Measurements from ENCODE around the gene THOC5.

The THOC5 gene

DNA sequence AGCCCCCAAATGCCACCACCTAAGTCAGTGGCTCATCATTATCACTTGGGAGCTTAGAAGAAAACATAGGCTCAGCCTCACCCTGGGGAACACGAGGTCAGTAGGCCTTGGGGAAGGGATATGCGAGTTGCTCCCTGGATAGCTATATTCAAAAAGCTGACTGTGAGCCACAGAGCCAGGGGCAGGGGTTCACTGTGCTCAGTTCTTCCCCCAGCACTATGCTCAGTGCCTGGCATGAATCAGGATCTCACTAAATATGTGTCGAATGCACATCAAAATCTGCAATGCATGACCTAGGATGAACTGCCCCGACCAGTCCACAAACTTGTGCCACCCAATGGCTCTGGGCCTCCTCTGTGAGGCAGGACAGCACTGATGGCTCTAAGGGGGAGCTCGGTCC lies 35.1 kb downstream of the THOC5 start:
- TF ChIP-seq, protein P1, sequence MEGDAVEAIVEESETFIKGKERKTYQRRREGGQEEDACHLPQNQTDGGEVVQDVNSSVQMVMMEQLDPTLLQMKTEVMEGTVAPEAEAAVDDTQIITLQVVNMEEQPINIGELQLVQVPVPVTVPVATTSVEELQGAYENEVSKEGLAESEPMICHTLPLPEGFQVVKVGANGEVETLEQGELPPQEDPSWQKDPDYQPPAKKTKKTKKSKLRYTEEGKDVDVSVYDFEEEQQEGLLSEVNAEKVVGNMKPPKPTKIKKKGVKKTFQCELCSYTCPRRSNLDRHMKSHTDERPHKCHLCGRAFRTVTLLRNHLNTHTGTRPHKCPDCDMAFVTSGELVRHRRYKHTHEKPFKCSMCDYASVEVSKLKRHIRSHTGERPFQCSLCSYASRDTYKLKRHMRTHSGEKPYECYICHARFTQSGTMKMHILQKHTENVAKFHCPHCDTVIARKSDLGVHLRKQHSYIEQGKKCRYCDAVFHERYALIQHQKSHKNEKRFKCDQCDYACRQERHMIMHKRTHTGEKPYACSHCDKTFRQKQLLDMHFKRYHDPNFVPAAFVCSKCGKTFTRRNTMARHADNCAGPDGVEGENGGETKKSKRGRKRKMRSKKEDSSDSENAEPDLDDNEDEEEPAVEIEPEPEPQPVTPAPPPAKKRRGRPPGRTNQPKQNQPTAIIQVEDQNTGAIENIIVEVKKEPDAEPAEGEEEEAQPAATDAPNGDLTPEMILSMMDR (conservative IDR thresholded peaks at IDR 0.05; ENCODE audit: low read length), result no peak
- no peak overlapping the region for H3K4me3 ChIP-seq (ENCODE audit: low read length)
- DNase-seq (ENCODE audit: low read depth), result no peak

DNA sequence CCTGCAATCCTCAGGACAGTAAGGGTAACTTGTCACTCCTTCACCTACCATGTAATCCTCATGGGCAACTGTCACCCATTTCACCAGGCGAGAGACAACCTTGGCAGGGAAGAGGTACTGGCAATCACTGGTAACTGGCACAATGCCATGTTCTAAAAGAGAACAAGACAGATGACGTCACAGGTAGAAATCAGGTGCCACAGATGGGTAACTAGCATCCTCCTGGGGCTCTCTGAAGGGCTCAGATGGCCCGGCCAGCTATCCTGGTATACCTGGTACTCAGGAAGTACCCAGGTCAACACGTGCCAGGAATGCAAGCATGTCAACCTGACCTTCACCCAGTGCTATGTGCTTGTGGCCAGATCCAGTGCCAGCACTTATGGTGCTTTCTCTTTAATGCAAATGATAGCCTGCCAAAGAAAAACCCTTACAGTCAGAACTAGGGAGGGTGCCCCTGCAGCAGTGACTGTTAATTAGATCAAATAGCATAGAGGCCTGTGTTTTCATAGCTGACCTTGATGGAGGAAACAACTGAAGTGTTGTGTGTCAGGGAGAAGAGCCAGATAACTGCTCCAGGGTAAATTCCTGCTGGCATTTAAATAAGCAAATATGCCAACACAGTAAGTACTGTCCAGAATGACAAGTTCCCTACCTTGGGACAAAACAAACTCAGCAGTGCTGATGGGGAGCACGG lies 36.2 kb downstream of the THOC5 start:
- no peak for DNase-seq (ENCODE audit: low read depth)
- no peak overlapping the region for H3K4me3 ChIP-seq (ENCODE audit: low read length)
- TF ChIP-seq, protein P1 (conservative IDR thresholded peaks at IDR 0.05; ENCODE audit: low read length), result no peak

DNA sequence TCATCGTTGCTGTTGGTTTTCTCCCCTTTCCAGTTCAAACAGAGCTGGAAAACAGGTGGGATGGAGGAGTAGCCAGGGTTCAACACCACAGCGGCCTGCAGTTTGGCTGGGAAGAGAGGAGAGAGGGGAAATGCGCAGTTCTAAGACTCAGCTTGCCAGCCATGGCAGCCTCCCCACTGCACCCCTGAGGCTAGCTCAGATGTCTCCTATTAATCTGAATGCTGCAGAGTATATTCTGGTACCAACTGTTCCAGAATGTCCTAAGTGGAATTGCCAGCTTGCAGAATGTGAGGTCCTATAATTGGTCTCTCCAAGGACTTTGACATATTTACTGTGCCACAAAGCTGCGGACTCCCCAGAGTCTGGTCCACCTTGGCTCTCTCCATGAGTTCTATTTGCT lies 41.5 kb downstream of the THOC5 start:
- TF ChIP-seq, protein P1 (conservative IDR thresholded peaks at IDR 0.05; ENCODE audit: low read length), result no peak
- no peak overlapping the region for H3K4me3 ChIP-seq (ENCODE audit: low read length)
- no peak for DNase-seq (ENCODE audit: low read depth)

DNA sequence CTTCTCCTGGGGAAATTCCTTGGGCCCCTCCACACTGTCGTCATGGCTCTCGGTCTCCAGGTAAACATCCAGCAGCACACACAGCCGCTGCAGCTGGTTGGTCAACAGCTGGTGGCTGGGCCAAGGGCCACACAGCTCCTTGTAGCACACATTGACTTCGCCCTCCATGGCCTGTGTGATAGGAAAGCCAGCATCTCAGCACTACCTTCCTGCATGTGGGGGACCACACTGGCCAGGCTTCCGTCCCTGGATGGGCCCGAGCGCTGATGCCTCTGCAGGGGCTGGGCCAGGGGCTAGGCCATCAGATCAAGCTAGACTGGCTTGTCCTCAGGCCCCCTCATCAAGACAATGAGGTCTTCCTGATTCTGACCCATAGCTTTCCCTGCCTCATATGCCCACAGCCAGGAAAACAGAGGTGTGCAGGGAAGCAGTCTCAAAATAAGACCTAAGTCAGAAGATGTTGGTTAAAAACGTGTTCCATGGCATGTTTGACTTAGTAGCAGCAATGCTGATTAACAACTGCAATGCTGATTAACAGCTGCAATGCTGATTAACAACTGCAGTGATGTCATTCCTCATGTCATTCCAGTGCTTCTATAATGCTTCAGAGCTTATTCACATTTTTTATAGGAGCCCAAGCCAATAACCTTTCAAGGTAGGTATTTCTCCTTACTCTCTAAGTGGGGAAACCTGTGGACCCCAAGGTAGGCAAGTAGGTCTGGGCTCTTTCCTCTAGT lies 42.3 kb downstream of the THOC5 start:
- TF ChIP-seq, protein P1 (conservative IDR thresholded peaks at IDR 0.05; ENCODE audit: low read length), result no peak
- DNase-seq (ENCODE audit: low read depth), result no peak
- no peak overlapping the region for H3K4me3 ChIP-seq (ENCODE audit: low read length)

DNA sequence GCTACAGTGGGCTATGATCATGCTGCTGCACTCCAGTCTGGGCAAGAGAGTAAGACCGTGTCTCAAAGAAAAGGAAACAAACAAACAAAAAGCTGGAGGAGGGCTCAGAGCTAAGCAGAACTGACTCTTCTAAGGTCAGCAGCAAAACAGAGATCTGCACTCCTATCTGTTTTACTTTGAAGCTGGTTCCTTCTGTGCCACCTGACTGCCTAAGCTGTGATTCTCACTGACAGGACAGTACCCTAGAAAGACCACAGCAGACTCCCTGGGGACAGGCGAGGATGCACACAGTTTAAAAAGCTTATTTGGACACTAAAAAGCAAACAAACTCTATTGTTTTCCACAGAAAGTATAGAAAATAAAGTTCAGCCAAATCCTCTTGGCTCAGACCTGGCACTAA lies 43.0 kb downstream of the THOC5 start:
- no peak for DNase-seq (ENCODE audit: low read depth)
- H3K4me3 ChIP-seq (ENCODE audit: low read length), result no peak overlapping the region
- TF ChIP-seq, protein P1 (conservative IDR thresholded peaks at IDR 0.05; ENCODE audit: low read length), result no peak

DNA sequence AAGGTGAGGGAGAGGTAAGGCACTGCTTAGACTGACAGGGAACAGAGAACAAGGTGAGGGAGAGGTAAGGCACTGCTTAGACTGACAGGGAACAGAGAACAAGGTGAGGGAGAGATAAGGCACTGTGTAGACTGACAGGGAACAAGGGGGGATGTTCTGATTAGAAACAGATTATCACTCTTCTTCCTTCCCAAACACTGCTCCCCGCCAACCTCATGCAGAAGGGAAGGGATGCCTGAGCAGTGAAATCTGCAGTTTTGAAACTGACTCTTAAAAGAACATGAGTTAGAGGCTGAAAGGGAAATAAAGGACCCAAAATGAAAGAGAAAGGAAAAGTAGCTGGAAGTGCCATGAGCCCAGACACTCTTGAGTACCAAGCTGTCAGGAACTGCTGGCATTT lies 43.7 kb downstream of the THOC5 start:
- TF ChIP-seq, protein P1 (conservative IDR thresholded peaks at IDR 0.05; ENCODE audit: low read length), result no peak
- no peak for DNase-seq (ENCODE audit: low read depth)
- no peak overlapping the region for H3K4me3 ChIP-seq (ENCODE audit: low read length)

DNA sequence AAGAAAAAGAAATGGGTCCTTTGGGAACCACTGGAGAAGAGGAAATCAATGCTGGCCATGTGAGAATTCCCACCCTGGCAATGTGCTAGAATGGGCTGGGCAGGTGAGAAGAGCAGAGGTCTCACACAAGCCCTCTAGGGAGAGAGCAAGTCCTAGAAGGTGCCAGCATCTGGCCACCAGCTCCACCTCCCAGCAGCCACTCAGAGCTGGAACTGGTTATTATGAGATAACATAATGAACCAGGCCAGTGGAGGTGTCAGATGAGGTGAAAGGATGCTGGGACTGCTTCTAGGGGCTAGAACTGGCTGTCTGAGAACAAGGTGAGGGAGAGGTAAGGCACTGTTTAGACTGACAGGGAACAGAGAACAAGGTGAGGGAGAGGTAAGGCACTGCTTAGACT lies 44.3 kb downstream of the THOC5 start:
- TF ChIP-seq, protein P1 (conservative IDR thresholded peaks at IDR 0.05; ENCODE audit: low read length), result no peak
- no peak overlapping the region for H3K4me3 ChIP-seq (ENCODE audit: low read length)
- no peak for DNase-seq (ENCODE audit: low read depth)

All from AG10803 (cell line).